GM12874 (cell line): ENCODE measurements around the gene MAPKAP1.

Source experiments
- CTCF ChIP-seq: IDR thresholded peaks from 2 replicates; pipeline ENCODE4 v1.5.1; 2011; ENCODE audit warnings: low read depth, mild to moderate bottlenecking, control low read depth, low read length, moderate library complexity; ENCODE audit not compliant: insufficient read depth

MAPKAP1 gene

DNA sequence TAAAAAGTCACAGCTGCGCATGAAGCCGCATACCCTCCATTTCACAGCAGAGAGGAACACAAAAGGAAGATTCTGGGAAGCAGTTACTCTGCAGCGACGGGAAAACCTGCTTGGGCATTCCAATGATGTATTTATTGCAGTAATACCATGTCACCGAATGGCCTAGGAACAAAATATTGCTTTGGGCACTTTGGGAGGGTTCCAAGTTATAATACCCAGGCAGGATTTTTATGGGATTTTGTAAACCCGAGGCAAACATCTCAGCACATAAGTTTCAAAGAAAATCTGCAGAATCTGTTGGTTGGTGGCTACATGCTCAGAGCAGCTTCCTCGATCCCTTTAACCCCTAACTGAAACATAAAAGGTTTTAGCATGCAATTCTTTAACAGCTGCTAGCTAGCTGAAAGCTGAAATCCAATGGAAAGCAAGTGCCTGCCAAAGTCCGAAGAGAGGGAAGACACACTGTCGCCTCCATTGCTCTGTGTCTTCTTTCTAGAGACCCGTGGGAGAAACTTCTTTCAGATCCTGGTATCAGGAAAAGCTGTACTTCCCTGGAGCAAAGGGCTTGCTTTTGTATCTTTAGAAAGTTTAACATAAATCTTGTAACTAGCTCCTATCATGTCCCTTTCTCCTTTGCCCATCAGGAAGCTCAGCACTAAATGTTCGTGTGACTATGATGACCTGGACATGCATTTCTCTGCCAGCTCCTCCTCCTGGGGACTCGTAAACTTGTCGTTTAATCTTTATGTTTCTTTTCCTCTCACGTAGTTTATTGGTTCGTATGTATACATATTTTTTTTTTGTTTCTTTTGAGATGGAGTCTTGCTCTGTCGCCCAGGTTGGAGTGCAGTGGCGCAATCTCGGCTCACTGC, 195.0 kb downstream of the MAPKAP1 start:
- no peak for TF ChIP-seq CTCF

DNA sequence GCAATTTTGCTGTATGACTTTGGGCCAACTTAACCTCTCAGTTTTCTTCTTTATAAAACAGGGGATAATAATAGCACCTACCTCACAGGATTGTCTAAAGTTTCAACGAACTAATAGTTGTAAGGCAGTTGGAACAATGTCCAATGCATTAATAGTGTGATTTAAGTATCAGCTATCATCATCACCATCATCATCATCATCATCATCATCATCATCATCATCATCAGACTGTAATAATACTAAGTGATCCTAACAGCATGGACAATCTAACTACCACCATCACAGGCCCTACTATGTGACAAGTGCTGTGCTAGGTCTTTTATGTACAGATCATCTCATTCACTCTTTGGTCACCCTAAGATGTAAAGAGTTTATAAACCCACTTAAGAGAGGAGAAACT, 196.0 kb downstream of the MAPKAP1 start:
- no peak for TF ChIP-seq CTCF

DNA sequence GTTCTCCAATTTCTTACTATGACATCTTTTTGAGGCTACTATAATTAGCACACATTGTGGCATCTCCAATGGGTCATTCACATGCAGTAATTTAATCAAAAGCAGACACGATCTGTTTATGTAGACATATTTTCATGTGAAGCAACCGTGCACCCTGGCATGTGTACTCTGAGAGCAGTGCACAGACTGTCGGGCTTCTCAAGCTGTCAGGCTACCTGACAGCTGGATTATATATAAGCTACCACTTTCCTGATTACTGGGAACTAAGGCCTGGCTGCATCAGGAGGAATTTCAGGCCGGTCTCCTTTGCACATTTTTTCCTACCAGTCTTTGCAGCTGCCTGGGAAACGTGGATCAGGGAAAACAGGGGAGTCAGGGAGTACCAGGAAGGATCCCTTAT, 197.5 kb downstream of the MAPKAP1 start:
- no peak for TF ChIP-seq CTCF

- no peak for TF ChIP-seq CTCF
These were observed 198.8 kb downstream of the MAPKAP1 start for GRCh38 chr9:125508249-125508648.

DNA sequence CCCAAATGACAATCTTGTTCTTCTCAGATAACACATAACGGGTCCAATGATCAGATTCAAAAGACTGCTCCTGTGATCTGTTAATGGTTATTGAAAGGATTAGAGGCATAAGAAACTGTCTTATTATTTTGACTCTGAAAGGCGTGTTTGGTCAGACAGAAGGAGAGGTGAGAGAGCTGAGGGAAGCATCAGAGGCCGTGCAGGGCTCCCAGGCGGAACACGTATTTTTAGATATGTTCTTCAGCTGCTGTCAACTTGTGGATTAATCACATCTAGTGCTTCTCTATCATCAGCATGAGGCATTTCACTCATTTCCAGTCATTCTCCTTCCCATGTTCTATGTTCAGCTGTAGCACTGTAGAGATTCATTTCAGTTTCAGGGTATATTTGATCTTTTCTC, 199.8 kb downstream of the MAPKAP1 start:
- no peak for TF ChIP-seq CTCF

GRCh38 chr9:125505988-125506438, 201.0 kb downstream of the MAPKAP1 start:
- TF ChIP-seq CTCF = no peak

DNA sequence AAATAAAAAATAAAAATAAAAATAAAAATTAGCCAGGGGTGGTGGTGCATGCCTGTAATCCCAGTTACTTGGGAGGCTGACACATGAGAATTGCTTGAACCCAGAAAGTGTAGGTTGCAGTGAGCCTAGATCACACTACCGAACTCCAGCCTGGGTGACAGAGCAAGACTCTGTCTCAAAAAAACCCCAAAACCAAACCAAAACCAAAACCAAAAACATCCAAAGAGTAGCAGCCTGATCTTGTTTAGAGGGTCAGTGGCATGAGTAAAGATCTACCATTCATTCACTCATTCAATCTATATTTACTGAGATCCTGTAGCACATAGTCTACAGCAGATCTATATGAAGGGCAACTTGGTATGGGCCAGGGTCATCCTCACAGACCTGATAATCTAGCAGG, 202.4 kb downstream of the MAPKAP1 start:
- TF ChIP-seq CTCF = no peak
